H1 (cell line): ENCODE results near the gene PCDHB14. TPM values are rescaled to one million over a fixed set of nuclear protein-coding genes. Genes with fewer than 3 reads are reported as not detected.
A peak's percentile ranks its signal among the peaks of the same experiment; 100 is the strongest.

Source experiments
- CTCF ChIA-PET: fragments of 300-600 bp; sonication (Branson Sonifier 250); formaldehyde crosslinking; loops from one replicate; lab custom pipeline; 2021; ENCODE audit not compliant: partially characterized antibody; lab: Charles Lee
- POLR2A ChIA-PET: fragments of 300-600 bp; sonication (Branson Sonifier 250); formaldehyde crosslinking; loops from one replicate; lab custom pipeline; 2021; ENCODE audit warnings: inconsistent platforms; ENCODE audit not compliant: partially characterized antibody; lab: Charles Lee
- DNase-seq, 2 experiments: peaks; one replicate each; pipeline versions ENCODE4 v3.0.0 to v3.0.0-alpha.2; 2010 to 2022; ENCODE audit warnings: low spot score in 2 of 2, low read depth in 1 of 2, mixed read lengths in 1 of 2
- FAIRE-seq: peaks from 2 replicates; lab custom pipeline; 2011; peaks lifted over from hg19 to GRCh38; lab: Jason Lieb, UNC
- H2AFZ ChIP-seq: 2 replicates; pipeline ENCODE4 v1.8.1; 2012; ENCODE audit warnings: low read length, inconsistent platforms
- H2AK5ac ChIP-seq: 2 replicates; pipeline ENCODE4 v1.6.1; 2013; ENCODE audit warnings: low read depth, low read length
- H2BK120ac ChIP-seq: replicated peaks from 2 replicates; pipeline ENCODE3; 2013; ENCODE audit warnings: low read depth, low read length, inconsistent platforms
- H2BK12ac ChIP-seq: 2 replicates; pipeline ENCODE4 v1.6.1; 2013; ENCODE audit warnings: low read depth, low read length
- H2BK15ac ChIP-seq: 2 replicates; pipeline ENCODE4 v1.6.1; 2013; ENCODE audit warnings: low read length
- H2BK20ac ChIP-seq: 2 replicates; pipeline ENCODE4 v1.6.1; 2013; ENCODE audit warnings: low read length
- H2BK5ac ChIP-seq: 2 replicates; pipeline ENCODE4 v1.6.1; 2013; ENCODE audit warnings: low read depth, low read length
- H3K14ac ChIP-seq: 2 replicates; pipeline ENCODE4 v1.6.1; 2013; ENCODE audit warnings: inconsistent platforms; ENCODE audit not compliant: insufficient read length
- H3K18ac ChIP-seq: 2 replicates; pipeline ENCODE4 v1.6.1; 2013; ENCODE audit warnings: low read length; ENCODE audit errors: extremely low read depth
- H3K23ac ChIP-seq: 2 replicates; pipeline ENCODE4 v1.6.1; 2013; ENCODE audit warnings: inconsistent platforms; ENCODE audit not compliant: insufficient read length
- H3K23me2 ChIP-seq: 2 replicates; pipeline ENCODE4 v1.6.1; 2013; ENCODE audit warnings: low read depth, low read length
- H3K27ac ChIP-seq: 2 replicates; pipeline ENCODE4 v1.6.1; 2011; ENCODE audit warnings: low read depth, low read length, inconsistent platforms
- H3K27me3 ChIP-seq, 4 experiments: replicated peaks in 1 of 4; 1 replicate in 1 of 4; 2 replicates in 3 of 4; pipeline versions ENCODE4 v1.6.1 to v1.8.1; 2011 to 2013; ENCODE audit warnings: low read length in 3 of 4, mild to moderate bottlenecking in 3 of 4, inconsistent platforms in 2 of 4, mixed read lengths in 2 of 4, moderate library complexity in 1 of 4; ENCODE audit not compliant: control insufficient read depth in 3 of 4, insufficient read depth in 3 of 4; ENCODE audit errors: extremely low read depth in 1 of 4
- H3K36me3 ChIP-seq, 4 experiments: 2 replicates each; pipeline versions ENCODE4 v1.6.1 to v1.8.1; 2011 to 2013; ENCODE audit warnings: mild to moderate bottlenecking in 4 of 4, low read length in 3 of 4, moderate library complexity in 2 of 4, control low read depth in 1 of 4, inconsistent platforms in 1 of 4; ENCODE audit not compliant: insufficient read depth in 4 of 4, control insufficient read depth in 2 of 4
- H3K4ac ChIP-seq: replicated peaks from 2 replicates; pipeline ENCODE3; 2013; ENCODE audit warnings: low read length, low read depth, mixed read lengths, inconsistent platforms; ENCODE audit not compliant: insufficient read length
- H3K4me1 ChIP-seq, 4 experiments: replicated peaks in 1 of 4; 1 replicate in 1 of 4; 2 replicates in 3 of 4; pipeline versions ENCODE4 v1.6.1 to v1.8.1; 2011 to 2013; ENCODE audit warnings: low read length in 3 of 4, inconsistent platforms in 2 of 4, mixed read lengths in 1 of 4; ENCODE audit not compliant: insufficient read depth in 4 of 4, control insufficient read depth in 3 of 4
- H3K4me2 ChIP-seq, 2 experiments: 2 replicates each; pipeline versions ENCODE4 v1.6.1 to v1.8.1; 2011 to 2013; ENCODE audit warnings: low read depth in 2 of 2, low read length in 2 of 2, control low read depth in 1 of 2, inconsistent platforms in 1 of 2, mild to moderate bottlenecking in 1 of 2; ENCODE audit not compliant: insufficient read depth in 1 of 2
- H3K4me3 ChIP-seq, 4 experiments: fragments of 200-600, 300-600 bp in 1 of 4; sonication (generic), shearing (Covaris generic), sonication (Bioruptor Twin) in 1 of 4; 2 replicates each; pipeline versions ENCODE4 v1.5.1 to v1.8.1; 2011 to 2016; ENCODE audit warnings: low read length in 4 of 4, low read depth in 3 of 4, control low read depth in 2 of 4, inconsistent platforms in 2 of 4, mild to moderate bottlenecking in 2 of 4, mixed read lengths in 1 of 4, moderate library complexity in 1 of 4; ENCODE audit not compliant: insufficient read depth in 2 of 4; ENCODE audit errors: extremely low read depth in 1 of 4
- H3K56ac ChIP-seq: replicated peaks from 2 replicates; pipeline ENCODE3; 2013; ENCODE audit warnings: low read depth, mild to moderate bottlenecking, mixed read lengths, low read length, inconsistent platforms; ENCODE audit not compliant: insufficient read length
- H3K79me1 ChIP-seq: 2 replicates; pipeline ENCODE4 v1.6.1; 2013; ENCODE audit warnings: low read depth, low read length, control low read depth
- H3K79me2 ChIP-seq, 2 experiments: 2 replicates each; pipeline versions ENCODE4 v1.6.1 to v1.8.1; 2012 to 2013; ENCODE audit warnings: low read length in 2 of 2, mild to moderate bottlenecking in 2 of 2, inconsistent platforms in 1 of 2; ENCODE audit not compliant: insufficient read depth in 2 of 2, control insufficient read depth in 1 of 2
- H3K9ac ChIP-seq, 4 experiments: replicated peaks in 1 of 4; 1 replicate in 1 of 4; 2 replicates in 3 of 4; pipeline versions ENCODE4 v1.6.1 to v1.8.1; 2011 to 2013; ENCODE audit warnings: low read depth in 3 of 4, low read length in 3 of 4, control low read depth in 2 of 4, mild to moderate bottlenecking in 2 of 4, moderate library complexity in 2 of 4, inconsistent platforms in 1 of 4; ENCODE audit errors: extremely low read depth in 1 of 4
- H3K9me3 ChIP-seq, 2 experiments: 2 replicates each; pipeline versions ENCODE4 v1.6.1 to v1.8.1; 2012 to 2013; ENCODE audit warnings: mild to moderate bottlenecking in 2 of 2, moderate library complexity in 2 of 2, control low read depth in 1 of 2, inconsistent platforms in 1 of 2, low read depth in 1 of 2, low read length in 1 of 2, mixed read lengths in 1 of 2; ENCODE audit not compliant: insufficient read depth in 2 of 2
- H4K20me1 ChIP-seq, 2 experiments: replicated peaks in 1 of 2; 2 replicates each; pipeline versions ENCODE3 to v1.8.1; 2011 to 2013; ENCODE audit warnings: inconsistent platforms in 2 of 2, low read length in 2 of 2, mild to moderate bottlenecking in 1 of 2; ENCODE audit not compliant: insufficient read depth in 2 of 2, control insufficient read depth in 1 of 2
- H4K5ac ChIP-seq: 2 replicates; pipeline ENCODE4 v1.6.1; 2013; ENCODE audit warnings: low read length, low read depth, mixed read lengths, inconsistent platforms; ENCODE audit not compliant: insufficient read length
- H4K8ac ChIP-seq: 2 replicates; pipeline ENCODE4 v1.8.0; 2013; ENCODE audit warnings: mild to moderate bottlenecking, moderate library complexity, low read length, inconsistent platforms; ENCODE audit not compliant: insufficient read depth; ENCODE audit errors: extremely low read depth
- H4K91ac ChIP-seq: replicated peaks from 2 replicates; pipeline ENCODE3; 2013; ENCODE audit warnings: low read length, mixed read lengths, inconsistent platforms; ENCODE audit not compliant: insufficient read length
- CBX8 ChIP-seq: fragments of 300-800, 300-1000 bp; sonication (generic); IDR thresholded peaks from 2 replicates; pipeline ENCODE4 v1.7.1; 2016; ENCODE audit warnings: low read depth, low read length, borderline replicate concordance
- ZNF274 ChIP-seq: IDR thresholded peaks from 2 replicates; pipeline ENCODE4 v1.7.0; 2012; ENCODE audit warnings: low read length, borderline replicate concordance; ENCODE audit errors: extremely low read depth
- WGBS, 2 experiments: shearing (Covaris generic) in 1 of 2; methylation state at CpG; one replicate each; pipeline versions ENCODE4 v1.1.6 to v1.1.7; 2013 to 2015; ENCODE audit warnings: low lambda C conversion rate in 2 of 2, mixed read lengths in 2 of 2, inconsistent platforms in 1 of 2, low coverage in 1 of 2, missing lambda C conversion rate in 1 of 2; ENCODE audit not compliant: insufficient replicate concordance in 2 of 2, insufficient coverage in 1 of 2, insufficient read length in 1 of 2; ENCODE audit errors: extremely low coverage in 1 of 2, missing lambda C conversion rate in 1 of 2; 5-methylcytosine and 5-hydroxymethylcytosine counted together
- polyA plus RNA-seq, 7 experiments: library from polyadenylated mRNA; depleted of rRNA in 3 of 7; stranded (reverse) in 5 of 7; unstranded in 2 of 7; fragments of >200 nt in 5 of 7; fragments of 200-250 nt in 2 of 7; gene quantifications; 1 replicate in 5 of 7; 2 replicates in 1 of 7; 4 replicates in 1 of 7; pipeline versions ENCODE4 v1.2.1 to v1.2.3, GENCODE V29; 2011 to 2013; ENCODE audit warnings: missing spikeins in 2 of 7, mixed read lengths in 2 of 7
- total RNA-seq: library from RNA; stranded (reverse); fragmentation: NEBNext Ultra II Directional; extraction: Animal tissue kit (Norgen Biotek cat#: 25700); gene quantifications from 2 replicates; pipeline ENCODE4 v1.2.1, GENCODE V29; 2021

PCDHB14 gene
- total and polyA plus RNA-seq, 2 of the 8 experiments (the other 6 are each of a cell fraction or from before 2014, with no cell fraction given): 2.7 TPM

- no peaks in the 10 kb centered on the region; a peak in 2 of 8 replicates for H3K36me3 ChIP-seq
- H3K4me2 ChIP-seq: no peak overlapping the region
- H2AFZ ChIP-seq: no peak overlapping the region
- H3K9me3 ChIP-seq: peaks cover 64 to 74% of the 10 kb centered on the region in 2 experiments
- H3K4me1 ChIP-seq: no peaks in the 10 kb centered on the region
- H4K8ac ChIP-seq: no peak overlapping the region
- H4K20me1 ChIP-seq: no peaks in the 10 kb centered on the region
- H3K4ac ChIP-seq: no peak overlapping the region
- H3K23ac ChIP-seq: no peak overlapping the region
- no peak overlapping the region for H3K9ac ChIP-seq
- 68% methylated on average over 5 of the region's 5 CpGs; no CpG with 5 or more reads in 1 of the 2 experiments for WGBS, 2 experiments
- H4K5ac ChIP-seq: no peak overlapping the region
- H3K56ac ChIP-seq: no peak overlapping the region
- no peaks in the 10 kb centered on the region for H3K79me1 ChIP-seq
- no peak overlapping the region for H2BK12ac ChIP-seq
- H2BK120ac ChIP-seq: no peak overlapping the region
- ChIA-PET CTCF (interaction anchor here (0.7 to 2.5 kb wide), 5 partner anchors 15 to 152 kb away, joined by 3 to 8 read pairs (median 3); partner anchors contain the start of genes PCDHB15 and PCDHGA10), POLR2A (no interaction called here)
- no peak overlapping the region for H3K18ac ChIP-seq
- no peak overlapping the region for H3K4me3 ChIP-seq
- H2BK5ac ChIP-seq: no peak overlapping the region
- TF ChIP-seq CBX8 (no peak), ZNF274 (peak; percentile 99)
- FAIRE-seq (no peak), DNase-seq (no peak)
- H2BK15ac ChIP-seq: no peak overlapping the region
- no peak overlapping the region for H3K14ac ChIP-seq
- H3K27ac ChIP-seq: no peak overlapping the region
- no peaks in the 10 kb centered on the region for H3K79me2 ChIP-seq
- H3K23me2 ChIP-seq: no peaks in the 10 kb centered on the region
- no peak overlapping the region for H2AK5ac ChIP-seq
- H4K91ac ChIP-seq: no peak overlapping the region
- H2BK20ac ChIP-seq: no peak overlapping the region
- no peaks in the 10 kb centered on the region for H3K27me3 ChIP-seq
Measured at GRCh38 chr5:141260458-141261237, 37.5 kb downstream of the PCDHB14 start.
